ENCODE data around the gene LGR5.
A peak's percentile ranks its signal among the peaks of the same experiment; 100 is the strongest.

The LGR5 gene

GRCh38 chr12:71439362-71439612 lies 311 bp upstream of the LGR5 start:
- DNase-seq (ENCODE audit: low read depth): no peak

- no peak for DNase-seq (ENCODE audit: low read depth)
Measured at GRCh38 chr12:71440345-71440762, 756 bp downstream of the LGR5 start.

GRCh38 chr12:71440763-71441748 lies 1.5 kb downstream of the LGR5 start:
- DNase-seq (ENCODE audit: low read depth): no peak

- no peak for DNase-seq (ENCODE audit: low read depth)
Measured at GRCh38 chr12:71441836-71442566, 2.4 kb downstream of the LGR5 start.

- DNase-seq (ENCODE audit: low read depth): no peak
Measured at GRCh38 chr12:71442567-71442931, 3.0 kb downstream of the LGR5 start.

- DNase-seq (ENCODE audit: low read depth): no peak
Measured at GRCh38 chr12:71445071-71445470, 5.5 kb downstream of the LGR5 start.

- no peak for DNase-seq (ENCODE audit: low read depth)
Measured at GRCh38 chr12:71447691-71448132, 8.1 kb downstream of the LGR5 start.

GRCh38 chr12:71448150-71448581 lies 8.6 kb downstream of the LGR5 start:
- no peak for DNase-seq (ENCODE audit: low read depth)

- DNase-seq (ENCODE audit: low read depth): no peak
Measured at GRCh38 chr12:71449373-71450070, 9.9 kb downstream of the LGR5 start.

GRCh38 chr12:71452006-71452405 lies 12.4 kb downstream of the LGR5 start:
- DNase-seq (ENCODE audit: low read depth): no peak

GRCh38 chr12:71455028-71455737 lies 15.6 kb downstream of the LGR5 start:
- no peak for DNase-seq (ENCODE audit: low read depth)

- no peak for DNase-seq (ENCODE audit: low read depth)
Measured at GRCh38 chr12:71456316-71456715, 16.7 kb downstream of the LGR5 start.

- no peak for DNase-seq (ENCODE audit: low read depth)
Measured at GRCh38 chr12:71456990-71457389, 17.4 kb downstream of the LGR5 start.

- DNase-seq (ENCODE audit: low read depth): no peak
Measured at GRCh38 chr12:71460318-71460717, 20.7 kb downstream of the LGR5 start.

- no peak for DNase-seq (ENCODE audit: low read depth)
Measured at GRCh38 chr12:71460850-71461609, 21.4 kb downstream of the LGR5 start.

GRCh38 chr12:71461787-71462328 lies 22.3 kb downstream of the LGR5 start:
- no peak for DNase-seq (ENCODE audit: low read depth)

- no peak for DNase-seq (ENCODE audit: low read depth)
Measured at GRCh38 chr12:71465796-71466195, 26.2 kb downstream of the LGR5 start.

GRCh38 chr12:71469258-71469750 lies 29.7 kb downstream of the LGR5 start:
- DNase-seq (ENCODE audit: low read depth): no peak

GRCh38 chr12:71472441-71472911 lies 32.9 kb downstream of the LGR5 start:
- no peak for DNase-seq (ENCODE audit: low read depth)

- DNase-seq (ENCODE audit: low read depth): no peak
Measured at GRCh38 chr12:71474791-71475190, 35.2 kb downstream of the LGR5 start.

- DNase-seq (ENCODE audit: low read depth): peak; percentile 27
Measured at GRCh38 chr12:71475280-71475679, 35.7 kb downstream of the LGR5 start.

Measured in GM04503 (cell line).